Activated naive CD8-positive, alpha-beta T cell treated with anti-CD3 and anti-CD28 coated beads, Interleukin-2, amount 10 ng/mL, durations not matched to agents 7 days and 5 days (primary cell): Measurements from ENCODE around the gene POU2AF3. TPM values are rescaled to one million over a fixed set of nuclear protein-coding genes. Genes with fewer than 3 reads are reported as not detected.
A peak's percentile ranks its signal among the peaks of the same experiment; 100 is the strongest.
"Not testable (repeated sequence)": the region's sequence is repeated elsewhere in the genome, so short reads cannot be mapped to it uniquely, and the experiment has no call there.

Experiments used
- ATAC-seq: fragments of 150-1000 bp; cut with Tn5 transposase; one replicate; pipeline ENCODE4 v1.10.0; 2021; ENCODE audit warnings: low read depth, moderate library complexity
- POLR2A ChIA-PET: fragments of 350-600 bp; sonication (Branson Sonifier 250); formaldehyde crosslinking; loops from one replicate; lab custom pipeline; 2021; ENCODE audit warnings: antibody characterized with exemption; lab: Charles Lee
- DNase-seq: peaks from one replicate; pipeline ENCODE4 v3.0.0; 2021
- H3K27ac Mint-ChIP-seq: one replicate; pipeline ENCODE4 v1.8.0; 2022; ENCODE audit warnings: mild to moderate bottlenecking, mixed read lengths
- H3K27me3 Mint-ChIP-seq: one replicate; pipeline ENCODE4 v1.8.0; 2022; ENCODE audit warnings: mild to moderate bottlenecking, moderate library complexity, mixed read lengths
- H3K36me3 Mint-ChIP-seq: one replicate; pipeline ENCODE4 v1.8.0; 2021; ENCODE audit warnings: mild to moderate bottlenecking, mixed read lengths
- H3K4me1 Mint-ChIP-seq: one replicate; pipeline ENCODE4 v1.8.0; 2021; ENCODE audit warnings: mixed read lengths
- H3K4me3 Mint-ChIP-seq: one replicate; pipeline ENCODE4 v1.8.0; 2022; ENCODE audit warnings: mild to moderate bottlenecking, moderate library complexity, mixed read lengths
- H3K9me3 Mint-ChIP-seq: one replicate; pipeline ENCODE4 v1.8.0; 2021; ENCODE audit warnings: mixed read lengths
- total RNA-seq, 2 experiments: library from RNA; stranded (reverse); gene quantifications; one replicate each; pipeline ENCODE4 v1.2.3, GENCODE V29; 2021

The POU2AF3 gene, protein sequence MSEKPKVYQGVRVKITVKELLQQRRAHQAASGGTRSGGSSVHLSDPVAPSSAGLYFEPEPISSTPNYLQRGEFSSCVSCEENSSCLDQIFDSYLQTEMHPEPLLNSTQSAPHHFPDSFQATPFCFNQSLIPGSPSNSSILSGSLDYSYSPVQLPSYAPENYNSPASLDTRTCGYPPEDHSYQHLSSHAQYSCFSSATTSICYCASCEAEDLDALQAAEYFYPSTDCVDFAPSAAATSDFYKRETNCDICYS
- not detected for total RNA-seq

DNA sequence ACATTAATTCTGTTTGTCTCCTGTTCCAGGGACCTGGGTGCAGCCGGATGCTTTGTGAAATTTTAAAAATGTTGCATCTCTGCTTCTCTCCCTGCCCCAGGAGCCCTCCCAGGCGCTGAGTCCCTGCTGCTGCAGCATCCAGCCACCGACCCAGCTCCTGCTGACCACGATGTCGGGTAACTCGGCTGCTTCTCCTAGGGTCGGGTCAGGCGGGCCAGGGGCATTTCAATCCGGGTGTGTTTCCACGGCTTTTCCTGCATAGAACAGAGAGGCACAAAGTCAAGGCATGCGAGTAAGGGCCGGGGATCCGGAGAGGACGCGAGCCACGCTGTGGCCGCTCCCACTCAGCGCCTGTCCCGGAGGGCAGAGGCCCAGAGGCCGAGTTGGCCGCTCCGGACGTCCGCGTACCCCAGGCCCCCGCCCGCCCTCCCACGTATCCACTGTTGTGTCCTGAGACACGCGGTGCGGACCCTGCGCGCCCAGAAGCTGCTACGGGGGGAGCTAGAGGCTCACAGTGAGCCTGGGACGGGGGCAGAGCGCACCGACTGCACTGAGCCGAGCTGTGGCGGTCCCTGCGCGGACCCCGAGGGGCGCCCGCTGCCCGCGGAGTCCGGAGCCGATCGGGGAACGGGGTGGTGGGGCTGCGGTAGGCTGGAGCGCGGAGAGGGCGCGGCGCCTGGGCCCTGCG, at the start of gene POU2AF3:
Gene POU2AF3, plus strand, starts transcription at position 134 of the 688 bp plus-strand sequence. Its CDS starts 36 bp downstream, at position 170.
- peak; percentile 37 for ATAC-seq
- H3K27me3 Mint-ChIP-seq, result peaks cover 63% of the 10 kb centered on the region
- peak; percentile 35 for DNase-seq
- H3K27ac Mint-ChIP-seq, result no peak within 1 kb of the TSS
- POLR2A ChIA-PET, result no interaction called here
- no peaks in the 10 kb centered on the region for H3K9me3 Mint-ChIP-seq
- peak within 1 kb of the TSS; percentile 3 for H3K4me3 Mint-ChIP-seq
- no peaks in the 10 kb centered on the region for H3K36me3 Mint-ChIP-seq
- H3K4me1 Mint-ChIP-seq, result peaks cover 2% of the 10 kb centered on the region

DNA sequence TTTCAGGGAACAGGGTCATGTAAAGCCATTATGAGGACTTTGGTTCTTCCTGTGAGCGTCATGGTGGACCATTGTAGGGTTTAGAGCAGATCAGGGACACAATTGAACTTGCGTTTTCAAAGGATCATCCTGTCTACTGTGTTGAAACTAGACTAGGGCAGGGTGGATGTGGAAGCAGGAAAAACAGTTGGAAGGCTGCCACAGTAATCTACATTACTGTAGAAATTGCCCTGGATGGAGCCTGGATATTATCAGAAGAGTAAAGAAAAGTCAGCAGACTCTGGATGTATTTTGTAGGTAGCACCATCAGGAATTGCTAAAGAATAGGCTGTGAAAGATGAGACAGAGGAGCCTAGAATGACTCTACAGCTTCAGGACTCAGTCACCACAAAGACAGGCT, 47.4 kb upstream of the POU2AF3 start:
- Mint-ChIP-seq H3K27me3 (peaks cover 33% of the 10 kb centered on the region), H3K9me3 (no peaks in the 10 kb centered on the region), H3K27ac (no peak overlapping the region), H3K4me1 (no peaks in the 10 kb centered on the region), H3K36me3 (no peaks in the 10 kb centered on the region), H3K4me3 (no peak overlapping the region)
- POLR2A ChIA-PET, result no interaction called here
- ATAC-seq (no peak), DNase-seq (no peak)

GRCh38 chr11:111253131-111253530, 45.2 kb upstream of the POU2AF3 start:
- no peak for DNase-seq
- POLR2A ChIA-PET, result no interaction called here
- Mint-ChIP-seq H3K36me3 (no peaks in the 10 kb centered on the region), H3K4me3 (no peak overlapping the region), H3K4me1 (no peaks in the 10 kb centered on the region), H3K27me3 (peaks cover 34% of the 10 kb centered on the region), H3K9me3 (no peaks in the 10 kb centered on the region), H3K27ac (no peak overlapping the region)
- ATAC-seq, result no peak

DNA sequence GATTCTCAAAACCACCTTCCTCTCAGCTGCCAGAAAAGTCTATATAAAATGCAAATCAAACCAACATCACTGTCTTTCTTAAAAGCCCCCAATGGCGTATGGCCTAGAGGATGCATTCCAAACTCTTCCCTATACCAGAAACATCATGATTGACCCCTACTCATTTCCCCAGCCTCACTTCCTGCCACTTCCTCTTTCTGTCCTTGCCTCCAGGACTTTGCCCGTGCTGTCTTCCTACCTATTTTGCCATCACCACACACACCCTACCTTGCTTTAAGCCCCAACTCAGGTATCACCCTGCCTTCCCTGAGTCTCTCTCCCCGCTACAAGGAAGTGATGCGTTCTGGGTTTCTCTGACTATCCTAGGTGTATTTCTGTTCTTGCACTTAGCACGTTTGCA, 44.7 kb upstream of the POU2AF3 start:
- Mint-ChIP-seq H3K4me3 (no peak overlapping the region), H3K36me3 (no peaks in the 10 kb centered on the region), H3K9me3 (no peaks in the 10 kb centered on the region), H3K4me1 (no peaks in the 10 kb centered on the region), H3K27ac (no peak overlapping the region), H3K27me3 (peaks cover 31% of the 10 kb centered on the region)
- no peak for DNase-seq
- no peak for ATAC-seq
- POLR2A ChIA-PET, result no interaction called here

DNA sequence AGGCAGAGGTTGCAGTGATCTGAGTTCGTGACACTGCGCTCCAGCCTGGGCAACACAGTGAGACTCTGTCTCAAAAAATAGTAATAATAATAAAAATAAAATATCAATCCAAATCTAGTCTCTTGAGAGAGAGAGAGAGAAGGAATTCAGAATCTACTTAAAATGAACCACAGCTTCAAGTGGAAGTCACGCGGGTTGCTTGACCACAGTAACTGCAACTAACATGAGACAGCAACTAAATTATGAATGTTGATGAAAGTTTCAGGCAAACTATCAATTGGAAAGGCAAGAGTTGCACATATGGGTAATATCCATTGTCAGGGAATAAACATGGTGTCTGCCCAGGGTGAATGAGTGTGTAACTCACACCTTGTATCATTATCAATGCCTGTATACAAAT, 40.3 kb upstream of the POU2AF3 start:
- no peaks in the 10 kb centered on the region for H3K36me3 Mint-ChIP-seq

GRCh38 chr11:111259896-111260295, 38.5 kb upstream of the POU2AF3 start:
- no peak overlapping the region for H3K4me3 Mint-ChIP-seq
- POLR2A ChIA-PET, result no interaction called here
- peaks cover 48% of the 10 kb centered on the region for H3K27me3 Mint-ChIP-seq
- no peak for ATAC-seq
- H3K9me3 Mint-ChIP-seq, result no peaks in the 10 kb centered on the region
- H3K36me3 Mint-ChIP-seq, result no peaks in the 10 kb centered on the region
- H3K4me1 Mint-ChIP-seq, result peaks cover 2% of the 10 kb centered on the region
- no peak for DNase-seq
- no peak overlapping the region for H3K27ac Mint-ChIP-seq

More for the DNA sequence above, 40.3 kb upstream of the POU2AF3 start:
- DNase-seq (no peak), ATAC-seq (no peak)
- Mint-ChIP-seq H3K4me3 (no peak overlapping the region), H3K4me1 (no peaks in the 10 kb centered on the region), H3K27me3 (peaks cover 43% of the 10 kb centered on the region), H3K9me3 (no peaks in the 10 kb centered on the region), H3K27ac (no peak overlapping the region)
- POLR2A ChIA-PET, result no interaction called here

DNA sequence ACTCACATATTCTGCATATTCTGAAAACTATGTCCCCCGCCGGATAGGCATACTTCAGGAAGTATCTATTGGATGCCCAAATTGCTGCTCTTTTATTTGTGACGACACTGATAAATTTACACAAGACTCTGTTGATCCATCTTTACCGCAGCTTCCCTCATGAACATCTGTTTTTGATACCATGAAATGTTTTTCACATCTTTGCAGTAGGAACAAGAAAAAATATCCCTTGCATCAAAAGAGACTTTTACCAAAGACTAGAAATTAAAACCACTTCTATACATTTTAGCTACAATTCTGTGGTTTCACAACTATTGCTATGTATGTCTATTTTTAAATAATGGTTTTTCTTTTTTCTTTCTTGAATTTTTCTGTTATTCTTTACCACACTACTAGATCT, 37.5 kb upstream of the POU2AF3 start:
- ATAC-seq, result no peak
- DNase-seq, result no peak
- Mint-ChIP-seq H3K36me3 (no peaks in the 10 kb centered on the region), H3K4me1 (peaks cover 2% of the 10 kb centered on the region), H3K4me3 (no peak overlapping the region), H3K27me3 (peaks cover 45% of the 10 kb centered on the region), H3K27ac (no peak overlapping the region), H3K9me3 (no peaks in the 10 kb centered on the region)
- POLR2A ChIA-PET, result no interaction called here

DNA sequence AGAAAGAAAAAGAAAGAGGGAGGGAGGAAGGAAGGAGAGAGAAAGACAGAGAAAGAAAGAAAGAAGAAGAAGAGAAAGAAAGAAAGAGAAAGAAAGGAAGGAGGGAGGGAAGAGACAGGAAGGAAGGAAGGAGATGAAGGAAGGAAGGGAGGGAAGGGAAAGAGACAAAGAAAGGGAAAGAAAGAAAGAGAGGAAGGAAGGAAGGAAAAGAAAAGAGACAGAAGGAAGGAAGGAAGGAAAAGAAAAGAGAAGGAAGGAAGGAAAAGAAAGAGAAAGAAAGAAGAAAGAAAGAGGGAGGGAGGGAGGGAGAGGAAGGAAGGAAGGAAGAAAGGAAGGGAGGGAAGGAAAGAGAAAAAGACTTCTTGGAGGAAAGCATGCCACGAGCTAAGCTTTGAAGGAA, 33.7 kb upstream of the POU2AF3 start:
- Mint-ChIP-seq H3K4me1 (peaks cover 2% of the 10 kb centered on the region), H3K4me3 (no peak overlapping the region), H3K36me3 (no peaks in the 10 kb centered on the region), H3K27ac (no peak overlapping the region), H3K9me3 (no peaks in the 10 kb centered on the region), H3K27me3 (peaks cover 33% of the 10 kb centered on the region)
- POLR2A ChIA-PET, result no interaction called here
- no peak for DNase-seq
- ATAC-seq, result no peak

GRCh38 chr11:111265421-111265820, 32.9 kb upstream of the POU2AF3 start:
- Mint-ChIP-seq H3K4me1 (peaks cover 2% of the 10 kb centered on the region), H3K4me3 (no peak overlapping the region), H3K36me3 (no peaks in the 10 kb centered on the region), H3K9me3 (no peaks in the 10 kb centered on the region), H3K27ac (no peak overlapping the region), H3K27me3 (peaks cover 33% of the 10 kb centered on the region)
- ATAC-seq, result no peak
- POLR2A ChIA-PET, result no interaction called here
- no peak for DNase-seq

GRCh38 chr11:111268303-111268702, 30.0 kb upstream of the POU2AF3 start:
- DNase-seq, H3K9me3 Mint-ChIP-seq, H3K36me3 Mint-ChIP-seq, H3K27ac Mint-ChIP-seq, ATAC-seq, H3K4me3 Mint-ChIP-seq, H3K4me1 Mint-ChIP-seq, POLR2A ChIA-PET: not testable (repeated sequence)
- H3K27me3 Mint-ChIP-seq, result peaks cover 13% of the 10 kb centered on the region

DNA sequence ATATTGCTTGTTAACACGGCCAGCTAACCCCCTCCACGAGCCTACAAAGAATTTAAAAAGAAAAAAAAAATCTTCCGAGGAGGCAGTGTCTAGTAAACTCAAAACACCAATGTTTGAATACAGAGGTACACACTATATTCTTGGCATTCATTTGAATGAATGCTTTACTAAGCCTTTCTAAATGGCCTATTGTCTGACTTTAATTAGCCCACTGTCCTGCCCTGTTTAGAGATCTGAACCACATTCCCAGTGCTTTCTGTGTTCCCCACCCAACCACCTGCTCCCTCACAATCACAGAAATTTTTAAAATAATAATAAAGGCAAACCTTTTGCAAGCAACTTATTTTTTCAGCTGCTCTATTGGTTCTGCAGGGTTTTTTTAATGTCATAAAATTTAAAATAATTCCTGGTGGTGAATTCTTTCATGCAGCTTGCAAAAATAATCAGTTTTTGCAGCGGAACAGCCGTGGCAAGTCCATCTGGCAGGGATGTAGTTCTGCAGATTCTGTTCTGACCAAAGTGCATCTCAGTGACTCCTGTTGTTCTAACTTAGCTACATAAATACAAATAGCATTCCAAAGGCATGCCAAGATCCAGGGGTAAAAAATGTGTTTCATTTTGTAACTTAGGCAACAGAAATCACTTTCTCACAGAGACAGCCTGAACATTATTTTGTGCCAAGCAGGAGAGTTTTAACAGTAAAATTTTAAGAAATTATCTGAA, 29.0 kb upstream of the POU2AF3 start:
- Mint-ChIP-seq H3K36me3 (no peaks in the 10 kb centered on the region), H3K27ac (no peak overlapping the region), H3K4me1 (peaks cover 7% of the 10 kb centered on the region), H3K27me3 (peaks cover 11% of the 10 kb centered on the region), H3K4me3 (no peak overlapping the region), H3K9me3 (no peaks in the 10 kb centered on the region)
- no peak for DNase-seq
- POLR2A ChIA-PET, result no interaction called here
- ATAC-seq, result no peak

DNA sequence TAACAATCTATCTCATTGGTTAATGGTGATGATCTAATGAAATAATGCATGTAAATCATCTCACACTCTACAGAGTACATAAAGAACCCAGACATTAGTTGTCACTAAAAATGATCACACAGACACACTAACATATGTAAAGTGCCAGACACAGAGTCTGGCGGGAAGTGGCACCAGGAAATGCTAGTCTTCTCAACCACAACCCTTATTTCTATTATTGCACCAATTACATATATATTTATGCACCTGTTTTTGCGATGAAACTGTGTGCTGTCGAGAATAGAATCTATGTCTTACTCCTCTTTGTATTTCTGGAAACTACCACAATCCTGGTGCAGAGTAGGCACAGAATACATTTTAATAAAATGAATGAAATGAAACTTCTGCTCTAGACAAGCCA, 25.9 kb upstream of the POU2AF3 start:
- ATAC-seq (no peak), DNase-seq (no peak)
- no peak overlapping the region for H3K27ac Mint-ChIP-seq
- no peaks in the 10 kb centered on the region for H3K36me3 Mint-ChIP-seq
- H3K9me3 Mint-ChIP-seq, result no peaks in the 10 kb centered on the region
- H3K4me3 Mint-ChIP-seq, result no peak overlapping the region
- POLR2A ChIA-PET, result interaction anchor here (0.6 kb wide), 1 partner anchor 485 kb away, joined by 3 read pairs; no protein-coding TSS in a partner anchor
- peaks cover 5% of the 10 kb centered on the region for H3K4me1 Mint-ChIP-seq
- H3K27me3 Mint-ChIP-seq, result peaks cover 12% of the 10 kb centered on the region

DNA sequence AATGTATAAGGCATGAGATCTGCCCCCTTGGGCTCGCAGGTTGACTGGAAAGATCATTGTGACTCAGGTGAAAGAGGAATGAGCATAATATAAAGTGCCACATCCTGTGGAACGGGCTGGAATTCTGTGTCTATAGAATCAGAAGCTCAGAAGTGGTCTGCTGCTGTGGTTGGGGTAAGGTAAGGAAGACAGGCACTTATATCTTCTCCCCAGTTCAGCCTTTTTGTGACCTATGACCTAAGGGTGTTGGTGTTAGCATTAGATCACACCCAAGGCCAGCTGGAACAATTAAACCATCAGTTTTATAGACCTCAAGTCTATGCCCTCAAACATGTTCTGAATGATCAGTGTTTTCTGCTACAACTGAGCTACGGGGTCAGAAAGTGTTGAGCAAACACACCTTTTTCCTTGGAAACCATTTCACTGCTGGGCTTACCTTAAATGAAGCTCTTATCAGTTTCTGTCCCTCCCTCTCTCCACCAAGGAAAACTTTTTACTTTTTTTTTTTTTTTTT, 15.7 kb upstream of the POU2AF3 start:
- no peaks in the 10 kb centered on the region for H3K9me3 Mint-ChIP-seq

More for the DNA sequence above, 15.7 kb upstream of the POU2AF3 start:
- peaks cover 9% of the 10 kb centered on the region for H3K27me3 Mint-ChIP-seq
- H3K4me1 Mint-ChIP-seq, result no peaks in the 10 kb centered on the region
- no peak for DNase-seq
- H3K36me3 Mint-ChIP-seq, result no peaks in the 10 kb centered on the region
- no peak overlapping the region for H3K4me3 Mint-ChIP-seq
- POLR2A ChIA-PET, result interaction anchor here (0.6 kb wide), 1 partner anchor 142 kb away, joined by 6 read pairs; no protein-coding TSS in a partner anchor
- no peak overlapping the region for H3K27ac Mint-ChIP-seq
- no peak for ATAC-seq
